ENCODE results near the gene PTPRN2. TPM values are rescaled to one million over a fixed set of nuclear protein-coding genes. Genes with fewer than 3 reads are reported as not detected.

The PTPRN2 gene
- polyA plus RNA-seq, 1 of the 3 experiments (the other 2 are of a cell fraction), result 4.0 TPM

- Histone ChIP-seq H3K9ac (no peak overlapping the region), H3K27ac (ENCODE audit: low read depth in 2 of 2, low read length in 1 of 2) (no peak overlapping the region), H3F3A (replicated peaks; ENCODE audit: insufficient read depth) (no peaks in the 10 kb centered on the region), H3K27me3 (ENCODE audit: insufficient read depth) (no peaks in the 10 kb centered on the region), H4K20me1 (ENCODE audit: insufficient read depth) (no peaks in the 10 kb centered on the region), H3K4me1 (ENCODE audit: control insufficient read depth in 1 of 2, insufficient read depth in 2 of 2, low read depth in 1 of 2, low read length in 1 of 2) (no peaks in the 10 kb centered on the region), H3K4me2 (no peak overlapping the region), H3K79me2 (ENCODE audit: insufficient read depth) (no peaks in the 10 kb centered on the region), H3K4me3 (ENCODE audit: low read depth in 2 of 2, low read length in 1 of 2) (no peak overlapping the region), H2AFZ (ENCODE audit: low read depth) (no peak overlapping the region), H3K36me3 (replicated peaks in 1 of 2; ENCODE audit: control insufficient read depth in 1 of 2, insufficient read depth in 2 of 2, low read length in 1 of 2) (no peaks in the 10 kb centered on the region), H3K9me2 (no peaks in the 10 kb centered on the region), H3K9me3 (peaks cover 9% of the 10 kb centered on the region; the same call in 1 of the 2 replicates)
- POLR2A ChIA-PET, result no interaction called here
- TF ChIP-seq REST (IDR thresholded peaks at IDR 0.05; ENCODE audit: low read depth, low read length) (no peak), FOSL2 (IDR thresholded peaks at IDR 0.05; ENCODE audit: borderline replicate concordance, low read depth) (no peak), GATA2 (CRISPR knock-in tag; IDR thresholded peaks at IDR 0.05) (no peak), MEF2A (IDR thresholded peaks at IDR 0.05; ENCODE audit: borderline replicate concordance, low read depth) (no peak), ZBTB33 (IDR thresholded peaks at IDR 0.05; ENCODE audit: borderline replicate concordance, low read depth) (no peak), FOXM1 (IDR thresholded peaks at IDR 0.05; ENCODE audit: low read depth) (no peak), USF2 (IDR thresholded peaks at IDR 0.05; ENCODE audit: borderline replicate concordance, low read depth, low read length) (no peak), CHD2 (IDR thresholded peaks at IDR 0.05; ENCODE audit: low read length, partially characterized antibody) (no peak), FOXJ3 (CRISPR knock-in tag; IDR thresholded peaks at IDR 0.05) (no peak), CTCF (IDR thresholded peaks at IDR 0.05) (no peak), SMC3 (IDR thresholded peaks at IDR 0.05; ENCODE audit: low read depth, low read length) (no peak), YY1 (IDR thresholded peaks at IDR 0.05; ENCODE audit: low read depth) (no peak), NFIC (IDR thresholded peaks at IDR 0.05; ENCODE audit: borderline replicate concordance) (no peak), PBX3 (IDR thresholded peaks at IDR 0.05) (no peak), RFX5 (IDR thresholded peaks at IDR 0.05; ENCODE audit: low read length) (no peak), USF1 (IDR thresholded peaks at IDR 0.05; ENCODE audit: borderline replicate concordance, low read depth) (no peak)
- WGBS (ENCODE audit: low lambda C conversion rate), result 39% methylated on average over 7 of the region's 7 CpGs
- CTCF ChIA-PET, result interaction anchor here (0.9 kb wide), 1 partner anchor 24 kb away, joined by 3 read pairs; no protein-coding TSS in a partner anchor
- DNase-seq, result no peak
Measured at GRCh38 chr7:158518980-158519632, 68.5 kb downstream of the PTPRN2 start.
